Measurements from ENCODE around the gene CFAP65.

CFAP65 gene

DNA sequence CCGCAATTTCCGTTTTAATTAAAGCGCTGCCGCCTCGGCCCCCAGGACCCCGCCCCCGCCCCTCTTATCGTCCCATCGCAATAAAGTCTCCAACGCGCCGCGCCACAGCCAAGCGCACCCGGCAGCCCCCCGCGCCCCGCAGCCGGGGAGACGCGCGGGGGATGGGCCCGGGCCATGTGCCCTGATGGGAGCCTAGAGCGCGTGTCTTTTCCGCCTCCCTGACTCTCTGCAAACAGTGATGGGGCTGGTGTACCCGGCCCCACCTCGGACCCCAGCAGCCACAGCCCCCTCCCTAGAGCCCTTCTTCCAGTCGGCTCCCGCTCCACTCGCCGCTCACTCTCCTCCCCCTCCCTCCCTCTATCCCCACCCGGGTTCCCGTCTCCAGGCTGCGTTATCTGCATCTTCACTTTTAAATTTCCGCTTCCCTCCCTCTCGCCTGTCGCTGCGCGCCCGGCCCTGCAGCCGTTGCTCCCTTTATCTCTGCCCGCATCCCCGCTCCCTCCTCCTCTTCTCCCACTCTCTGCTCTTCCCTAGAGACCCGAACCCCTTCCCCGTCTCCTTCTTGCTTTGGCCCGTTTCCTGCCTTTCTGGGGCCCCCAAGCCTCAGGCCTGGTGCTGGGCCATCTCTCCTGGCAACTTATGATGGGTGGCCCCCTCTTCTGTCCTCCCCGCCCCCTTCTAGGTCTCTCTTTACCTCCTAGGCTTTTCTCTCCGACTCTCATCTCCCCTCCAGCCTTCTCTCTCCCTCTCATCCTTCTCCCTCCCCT lies 55.8 kb downstream of the CFAP65 start:
- no peak for DNase-seq (ENCODE audit: low read depth in 1 of 2, low spot score in 1 of 2)
- TF ChIP-seq JUND (IDR thresholded peaks at IDR 0.05; ENCODE audit: low read depth), result no peak
- in situ Hi-C loops (cut with HindIII; ENCODE audit: low pct_unique_long_range_greater_than_20kb, low sequenced_read_pairs), result no loop called here

DNA sequence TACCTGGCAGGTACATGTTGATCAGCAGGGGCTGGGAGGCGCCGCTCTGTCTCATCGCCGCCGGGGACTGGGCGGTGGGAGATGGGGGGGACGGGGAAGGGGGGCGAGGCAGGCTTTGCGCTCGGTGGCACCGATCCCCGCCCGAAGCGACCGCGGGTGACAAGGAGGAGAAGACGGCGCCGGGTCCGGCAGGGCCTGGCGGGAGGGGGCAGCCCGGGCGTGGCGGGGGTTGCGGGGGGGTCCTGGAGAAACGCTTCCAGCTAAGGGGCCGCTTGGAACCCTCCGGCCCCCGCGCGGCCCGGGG lies 56.3 kb downstream of the CFAP65 start, which contains the start of gene FEV:
Gene FEV, minus strand, starts transcription at position 164 of the 304 bp plus-strand sequence. Its CDS starts 109 bp downstream, at position 55.
- no peak for TF ChIP-seq JUND (IDR thresholded peaks at IDR 0.05; ENCODE audit: low read depth)
- no peak for DNase-seq (ENCODE audit: low read depth in 1 of 2, low spot score in 1 of 2)
- in situ Hi-C loops (cut with HindIII; ENCODE audit: low pct_unique_long_range_greater_than_20kb, low sequenced_read_pairs), result no loop called here

DNA sequence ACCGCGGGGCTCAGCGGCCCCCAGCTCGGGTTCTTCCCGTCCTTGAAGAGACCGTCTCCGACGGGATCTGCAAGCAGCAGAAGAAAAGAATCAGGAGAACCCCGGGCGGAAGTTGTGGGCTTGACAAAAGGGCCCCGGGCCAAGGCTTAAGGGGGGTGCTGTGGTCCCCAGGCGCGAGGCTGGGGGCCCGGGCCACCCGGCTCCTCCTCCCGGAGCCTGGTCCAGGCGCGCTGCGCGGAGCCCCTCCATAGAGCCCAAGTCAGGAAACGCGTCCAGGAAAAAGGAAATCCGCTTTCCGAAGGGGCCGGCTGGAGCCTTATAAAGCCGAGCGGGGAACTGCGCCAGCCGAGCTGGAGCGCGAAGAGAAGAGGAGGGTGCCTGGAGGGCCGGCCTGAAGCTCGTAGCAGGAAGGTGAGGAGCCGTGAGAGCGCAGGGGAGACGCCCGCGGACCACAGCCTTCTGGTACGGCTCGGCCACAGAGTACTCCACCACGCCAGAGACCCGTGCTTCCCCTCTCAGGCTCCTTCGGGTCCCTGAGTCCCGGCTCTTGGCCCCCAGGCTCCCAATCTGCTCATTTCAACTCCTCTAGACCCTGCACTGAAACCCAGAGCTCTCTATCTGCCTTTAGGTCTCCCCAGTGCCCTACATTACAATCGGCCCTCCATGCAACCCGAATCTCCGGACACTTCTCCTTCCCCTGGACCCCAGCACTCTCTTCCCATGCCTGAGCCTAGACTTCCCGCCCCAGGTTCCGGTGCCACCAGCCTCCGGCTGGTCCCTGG lies 56.9 kb downstream of the CFAP65 start:
- in situ Hi-C loops (cut with HindIII; ENCODE audit: low pct_unique_long_range_greater_than_20kb, low sequenced_read_pairs), result no loop called here
- DNase-seq (ENCODE audit: low read depth in 1 of 2, low spot score in 1 of 2), result no peak
- no peak for TF ChIP-seq JUND (IDR thresholded peaks at IDR 0.05; ENCODE audit: low read depth)

DNA sequence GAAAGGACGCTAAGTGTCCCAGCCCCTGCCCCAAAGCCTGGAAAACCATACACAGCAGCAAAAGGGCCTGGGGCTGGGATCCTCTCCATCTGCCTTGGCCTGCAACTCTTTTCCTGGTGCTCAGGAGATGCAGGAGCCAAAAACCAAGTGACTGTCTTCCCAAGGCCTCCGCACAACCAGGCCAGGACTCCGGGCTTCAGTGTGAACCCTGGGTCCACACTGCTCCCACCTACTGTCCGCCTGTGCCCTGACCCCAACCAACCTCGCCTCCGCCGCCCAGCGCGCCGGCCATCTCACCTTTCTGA lies 57.4 kb downstream of the CFAP65 start:
- in situ Hi-C loops (cut with HindIII; ENCODE audit: low pct_unique_long_range_greater_than_20kb, low sequenced_read_pairs), result no loop called here
- DNase-seq (ENCODE audit: low read depth in 1 of 2, low spot score in 1 of 2), result no peak
- TF ChIP-seq JUND (IDR thresholded peaks at IDR 0.05; ENCODE audit: low read depth), result no peak

DNA sequence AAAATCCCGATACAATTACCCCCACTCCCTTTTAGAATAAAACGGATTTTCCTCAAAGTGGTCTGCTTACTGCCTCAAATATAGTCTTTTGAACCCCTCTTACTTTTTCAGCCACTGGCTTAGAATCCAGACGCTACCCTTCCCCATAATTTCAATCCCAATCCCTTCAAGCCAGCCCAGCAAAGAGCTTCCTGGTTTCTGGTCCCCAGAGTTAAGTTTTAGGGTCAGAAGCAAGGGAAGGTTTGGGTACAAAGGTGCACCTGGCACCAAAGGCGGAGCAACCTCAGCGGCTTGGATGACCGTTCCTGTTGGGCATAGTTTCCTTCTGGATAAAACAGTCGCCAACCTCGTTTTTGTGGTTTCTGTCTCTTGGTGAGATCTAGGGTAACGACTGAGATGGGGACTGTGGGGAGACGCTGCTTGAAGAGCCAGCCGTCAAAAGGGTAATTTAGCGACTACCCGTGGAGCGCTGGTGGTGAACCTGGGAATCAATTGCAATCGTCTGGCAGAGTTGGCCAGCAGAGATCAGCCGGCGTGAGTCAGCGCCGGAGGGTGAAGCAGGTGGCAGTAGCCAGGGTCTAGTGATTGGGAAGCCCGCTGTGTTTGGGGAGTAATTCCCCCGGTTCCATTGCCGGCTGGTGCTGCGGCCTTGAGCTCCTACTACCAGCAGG lies 57.9 kb downstream of the CFAP65 start:
- in situ Hi-C loops (cut with HindIII; ENCODE audit: low pct_unique_long_range_greater_than_20kb, low sequenced_read_pairs), result no loop called here
- DNase-seq (ENCODE audit: low read depth in 1 of 2, low spot score in 1 of 2), result no peak
- TF ChIP-seq JUND (IDR thresholded peaks at IDR 0.05; ENCODE audit: low read depth), result no peak

DNA sequence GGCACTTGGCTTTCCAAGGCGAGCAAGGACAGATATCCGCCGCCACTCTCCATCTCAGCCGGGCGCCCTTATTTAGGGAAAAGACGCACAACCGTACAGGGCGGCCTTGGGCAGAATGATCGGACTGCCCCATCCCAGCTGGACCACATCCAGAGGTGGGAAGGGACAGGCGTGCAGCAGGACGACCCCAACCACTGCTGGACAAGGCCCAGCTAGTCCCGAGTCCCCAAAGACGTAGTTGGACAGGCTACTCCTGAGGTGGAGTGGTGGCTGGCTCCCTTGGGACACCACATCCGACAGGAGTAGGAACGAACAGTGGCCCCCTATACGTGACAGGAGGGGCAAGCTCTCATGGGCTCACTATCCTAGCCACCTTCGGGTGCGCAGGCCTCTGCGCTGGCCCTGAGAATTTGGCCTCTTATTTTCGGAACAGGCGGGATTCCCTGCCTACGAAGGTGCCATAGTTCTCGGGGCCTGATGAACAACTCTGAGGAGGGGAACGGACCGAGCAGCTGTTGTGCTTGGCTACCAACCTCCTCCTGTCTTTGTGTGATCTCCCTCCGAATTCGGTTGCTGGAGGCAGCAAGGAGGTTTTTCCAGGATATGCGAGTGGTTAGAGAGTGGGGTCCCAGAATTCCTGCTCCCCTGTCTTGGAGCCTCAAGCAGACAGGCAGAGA lies 58.6 kb downstream of the CFAP65 start:
- in situ Hi-C loops (cut with HindIII; ENCODE audit: low pct_unique_long_range_greater_than_20kb, low sequenced_read_pairs), result no loop called here
- no peak for DNase-seq (ENCODE audit: low read depth in 1 of 2, low spot score in 1 of 2)
- TF ChIP-seq JUND (IDR thresholded peaks at IDR 0.05; ENCODE audit: low read depth), result no peak

DNA sequence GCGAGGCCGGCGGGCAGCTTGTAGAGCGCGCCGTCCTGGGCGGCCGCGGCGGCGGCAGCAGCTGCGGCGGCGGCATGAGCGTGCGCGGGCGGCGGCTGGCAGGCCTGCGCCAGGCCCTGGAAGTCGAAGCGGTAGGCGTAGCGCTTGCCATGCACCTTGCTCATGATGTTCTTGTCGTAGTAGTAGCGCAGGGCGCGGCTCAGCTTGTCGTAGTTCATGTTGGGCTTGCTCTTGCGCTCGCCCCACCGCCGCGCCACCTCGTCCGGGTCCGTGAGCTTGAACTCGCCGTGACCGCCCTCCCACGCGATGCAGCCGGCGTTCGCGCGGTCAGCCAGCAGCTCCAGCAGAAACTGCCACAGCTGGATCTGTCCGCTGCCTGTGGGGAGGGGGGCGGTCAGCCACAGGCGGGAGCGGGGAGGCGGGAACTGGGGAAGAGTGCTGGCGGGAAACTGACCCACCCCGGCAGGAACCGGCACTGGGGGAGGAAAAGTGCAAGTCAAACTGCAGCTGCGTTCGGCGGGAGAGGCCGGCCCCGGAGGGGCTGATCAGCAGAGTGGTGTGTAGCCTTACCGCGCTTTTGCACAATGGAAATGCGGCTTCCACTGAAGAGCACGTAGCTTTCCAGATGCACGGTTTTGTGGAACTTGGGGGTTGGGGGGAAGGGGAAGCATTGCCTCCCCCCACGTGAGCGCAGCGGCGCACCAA lies 59.3 kb downstream of the CFAP65 start:
- in situ Hi-C loops (cut with HindIII; ENCODE audit: low pct_unique_long_range_greater_than_20kb, low sequenced_read_pairs), result no loop called here
- DNase-seq (ENCODE audit: low read depth in 1 of 2, low spot score in 1 of 2), result no peak
- no peak for TF ChIP-seq JUND (IDR thresholded peaks at IDR 0.05; ENCODE audit: low read depth)

DNA sequence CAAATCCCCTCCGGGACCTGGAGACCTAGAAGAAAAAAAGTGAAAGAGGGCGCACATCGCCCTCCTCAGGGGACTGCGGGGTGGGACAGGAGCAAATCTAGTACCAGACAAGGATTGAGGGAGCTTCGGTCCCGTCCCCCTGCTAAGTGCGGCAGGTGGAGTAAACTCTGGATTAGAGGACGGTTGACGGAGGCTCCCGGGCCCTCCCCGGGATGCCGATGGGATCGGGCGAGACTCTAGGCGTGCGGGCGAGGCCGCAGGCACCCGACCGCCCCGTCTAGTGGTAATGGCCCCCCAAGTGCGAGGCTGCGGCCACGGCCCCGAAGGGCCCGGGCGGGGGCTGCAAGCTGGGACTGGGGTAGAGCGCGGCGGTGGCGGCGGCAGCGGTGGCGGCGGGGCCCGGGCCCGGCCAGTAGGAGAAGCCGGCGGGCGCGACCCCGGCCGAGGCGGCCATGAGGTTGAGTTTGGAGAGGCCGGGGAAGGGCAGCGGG lies 59.9 kb downstream of the CFAP65 start:
- in situ Hi-C loops (cut with HindIII; ENCODE audit: low pct_unique_long_range_greater_than_20kb, low sequenced_read_pairs), result no loop called here
- no peak for DNase-seq (ENCODE audit: low read depth in 1 of 2, low spot score in 1 of 2)
- no peak for TF ChIP-seq JUND (IDR thresholded peaks at IDR 0.05; ENCODE audit: low read depth)

DNA sequence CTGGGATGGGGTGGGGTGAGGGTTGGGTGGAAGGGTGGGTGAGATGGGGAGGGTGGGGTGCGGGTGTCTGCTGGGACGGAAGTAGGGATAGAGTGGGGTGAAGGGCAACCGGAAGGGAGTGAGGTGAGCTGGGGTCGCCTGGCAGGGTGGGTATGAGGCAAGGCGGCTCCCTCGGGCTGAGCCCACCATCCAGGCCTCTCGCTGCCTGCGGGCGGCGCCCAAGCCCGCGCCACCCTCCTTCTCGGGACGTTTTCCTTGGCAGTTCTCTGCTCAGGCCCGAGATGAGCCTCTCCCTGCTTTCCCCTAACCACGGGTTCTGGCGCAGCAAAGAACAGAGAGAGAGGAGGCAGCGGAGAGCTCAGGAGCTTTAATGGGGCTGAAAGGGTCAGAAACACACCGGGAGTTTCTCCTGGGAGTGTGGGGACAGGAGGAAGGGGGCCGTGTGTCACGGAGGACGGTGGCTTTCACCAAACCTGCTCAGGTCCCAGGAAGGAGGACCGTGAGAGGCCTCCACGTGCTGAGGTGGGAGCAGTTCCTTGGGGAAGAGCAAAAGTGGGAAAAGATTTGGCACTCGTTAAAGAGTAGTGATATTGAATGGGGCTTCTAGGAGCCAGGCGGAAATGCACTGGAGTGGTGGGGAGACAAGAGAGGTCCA lies 60.5 kb downstream of the CFAP65 start:
- no peak for TF ChIP-seq JUND (IDR thresholded peaks at IDR 0.05; ENCODE audit: low read depth)
- in situ Hi-C loops (cut with HindIII; ENCODE audit: low pct_unique_long_range_greater_than_20kb, low sequenced_read_pairs), result no loop called here
- no peak for DNase-seq (ENCODE audit: low read depth in 1 of 2, low spot score in 1 of 2)

DNA sequence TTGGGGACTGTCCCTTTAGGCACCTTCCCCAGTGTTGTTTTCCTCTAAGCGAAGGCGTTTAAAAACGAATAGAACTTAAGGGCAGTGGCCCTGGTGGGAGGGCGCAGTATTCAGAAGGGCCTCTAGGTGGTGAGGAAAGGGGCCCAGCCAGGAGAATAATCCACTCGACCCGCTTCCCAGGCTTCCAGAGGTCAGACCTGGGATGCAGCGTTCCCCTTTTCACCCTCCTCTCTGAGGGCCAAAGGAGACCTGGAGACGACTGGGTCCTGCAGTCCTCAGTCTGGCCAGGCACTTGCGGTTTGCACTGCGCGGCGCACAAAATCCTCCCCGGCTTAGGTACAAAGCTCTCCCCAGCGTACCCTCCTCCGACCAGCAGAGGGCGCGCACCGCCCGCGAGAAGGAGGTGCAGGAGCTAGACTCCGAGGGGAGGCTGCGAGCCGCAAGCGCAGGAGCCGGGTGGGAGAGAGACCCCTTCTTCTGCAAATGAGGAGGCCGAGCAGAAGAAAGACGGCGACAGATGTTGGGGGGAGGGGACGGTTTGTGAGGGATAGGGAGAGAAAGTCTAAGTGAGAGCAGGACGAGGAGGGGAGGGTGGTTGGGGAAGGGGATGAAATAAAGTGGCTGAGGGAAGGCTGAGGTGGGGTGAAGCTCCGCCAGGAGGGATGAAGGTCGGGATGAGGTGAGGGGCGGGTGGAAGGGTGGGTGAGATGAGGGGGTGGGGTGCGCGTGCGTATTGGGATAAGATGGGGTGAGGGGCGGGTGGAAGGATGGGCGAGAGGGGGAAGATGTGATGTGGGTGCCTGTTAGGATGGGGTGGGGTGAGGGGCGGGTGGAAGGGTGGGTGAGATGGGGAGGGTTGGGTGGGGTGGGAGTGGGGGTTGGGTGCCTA lies 61.2 kb downstream of the CFAP65 start:
- in situ Hi-C loops (cut with HindIII; ENCODE audit: low pct_unique_long_range_greater_than_20kb, low sequenced_read_pairs), result no loop called here
- peak; percentile 79 for DNase-seq (ENCODE audit: low read depth in 1 of 2, low spot score in 1 of 2)
- TF ChIP-seq JUND (IDR thresholded peaks at IDR 0.05; ENCODE audit: low read depth), result no peak
